SW480 (cell line): ENCODE results near the gene GRIK4.

Experiments used
- DNase-seq: peaks from one replicate; pipeline ENCODE4 v3.0.0-alpha.2; 2016; ENCODE audit warnings: low spot score

Gene GRIK4

GRCh38 chr11:120839846-120840402 lies 328.4 kb downstream of the GRIK4 start:
- DNase-seq, result no peak

GRCh38 chr11:120840661-120841060 lies 329.1 kb downstream of the GRIK4 start:
- DNase-seq, result no peak

- no peak for DNase-seq
Measured at GRCh38 chr11:120841074-120841473, 329.5 kb downstream of the GRIK4 start.

- DNase-seq, result no peak
Measured at GRCh38 chr11:120842195-120842594, 330.6 kb downstream of the GRIK4 start.

- DNase-seq, result no peak
Measured at GRCh38 chr11:120853435-120853834, 341.9 kb downstream of the GRIK4 start.

GRCh38 chr11:120854988-120855387 lies 343.4 kb downstream of the GRIK4 start:
- DNase-seq, result no peak

GRCh38 chr11:120857508-120857907 lies 346.0 kb downstream of the GRIK4 start:
- no peak for DNase-seq

- DNase-seq, result peak; percentile 22
Measured at GRCh38 chr11:120858740-120859139, 347.2 kb downstream of the GRIK4 start.

GRCh38 chr11:120859552-120860295 lies 348.2 kb downstream of the GRIK4 start:
- DNase-seq, result no peak

- DNase-seq, result no peak
Measured at GRCh38 chr11:120863359-120863758, 351.8 kb downstream of the GRIK4 start.

GRCh38 chr11:120867024-120867423 lies 355.5 kb downstream of the GRIK4 start:
- DNase-seq, result no peak

GRCh38 chr11:120867531-120867930 lies 356.0 kb downstream of the GRIK4 start:
- no peak for DNase-seq

GRCh38 chr11:120867988-120868387 lies 356.4 kb downstream of the GRIK4 start:
- no peak for DNase-seq

- no peak for DNase-seq
Measured at GRCh38 chr11:120869097-120869496, 357.5 kb downstream of the GRIK4 start.

- DNase-seq, result no peak
Measured at GRCh38 chr11:120869516-120870011, 358.0 kb downstream of the GRIK4 start.

- DNase-seq, result no peak
Measured at GRCh38 chr11:120871194-120871593, 359.6 kb downstream of the GRIK4 start.

- DNase-seq, result no peak
Measured at GRCh38 chr11:120871924-120872323, 360.4 kb downstream of the GRIK4 start.

- no peak for DNase-seq
Measured at GRCh38 chr11:120873966-120874735, 362.6 kb downstream of the GRIK4 start.

GRCh38 chr11:120875986-120876385 lies 364.4 kb downstream of the GRIK4 start:
- no peak for DNase-seq

- DNase-seq, result no peak
Measured at GRCh38 chr11:120877746-120878365, 366.3 kb downstream of the GRIK4 start.

- DNase-seq, result no peak
Measured at GRCh38 chr11:120878781-120879180, 367.2 kb downstream of the GRIK4 start.

- DNase-seq, result no peak
Measured at GRCh38 chr11:120880498-120881175, 369.1 kb downstream of the GRIK4 start.
